RCC 7860 (cell line): ENCODE results near the gene SCN3A.

Source experiments
- DNase-seq: peaks from one replicate; pipeline ENCODE4 v3.0.0-alpha.2; 2015; ENCODE audit warnings: low spot score
- FAIRE-seq: peaks from 2 replicates; lab custom pipeline; 2012; peaks lifted over from hg19 to GRCh38; lab: Jason Lieb, UNC

Gene SCN3A

GRCh38 chr2:165060411-165060810 lies 143.4 kb downstream of the SCN3A start:
- DNase-seq = no peak
- no peak for FAIRE-seq

DNA sequence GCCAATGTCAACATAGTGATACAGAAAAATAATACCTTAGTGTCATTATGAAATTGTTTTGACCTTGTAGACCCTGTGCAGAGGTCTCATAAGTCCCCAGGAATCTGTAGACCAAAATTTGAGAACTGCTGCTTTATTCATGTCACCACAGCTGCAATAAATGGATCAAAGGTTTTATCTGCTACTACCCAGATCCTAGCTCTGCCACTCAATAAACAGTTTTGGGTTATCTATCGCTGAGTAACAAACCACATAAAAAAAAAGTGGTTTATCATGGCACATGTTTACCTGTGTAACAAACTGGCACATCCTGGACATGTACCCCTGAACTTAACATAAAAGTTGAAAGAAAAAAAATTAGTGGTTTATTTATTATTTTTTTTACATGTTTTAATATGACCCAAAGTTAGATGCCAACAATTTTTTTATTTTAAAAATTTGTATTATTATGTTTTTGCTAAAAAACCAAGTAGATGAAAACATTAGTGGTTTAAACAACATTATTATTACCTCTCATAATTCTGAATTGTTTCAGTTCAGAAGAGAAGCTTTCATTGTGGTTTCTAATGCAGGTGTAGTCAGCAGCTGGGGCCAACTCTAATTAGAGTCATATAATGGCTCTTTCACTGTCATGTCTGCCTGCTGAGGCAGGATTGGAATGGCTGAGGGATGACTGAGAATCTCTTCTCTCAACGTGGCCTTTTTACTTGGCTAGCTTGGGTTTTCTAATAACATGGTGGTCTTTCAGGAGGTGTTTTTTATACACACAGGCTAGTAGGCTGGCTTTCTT lies 145.2 kb downstream of the SCN3A start:
- DNase-seq = no peak

GRCh38 chr2:165057931-165058330 lies 145.9 kb downstream of the SCN3A start:
- FAIRE-seq (no peak), DNase-seq (no peak)

More for the DNA sequence above, 145.2 kb downstream of the SCN3A start:
- FAIRE-seq = no peak

DNA sequence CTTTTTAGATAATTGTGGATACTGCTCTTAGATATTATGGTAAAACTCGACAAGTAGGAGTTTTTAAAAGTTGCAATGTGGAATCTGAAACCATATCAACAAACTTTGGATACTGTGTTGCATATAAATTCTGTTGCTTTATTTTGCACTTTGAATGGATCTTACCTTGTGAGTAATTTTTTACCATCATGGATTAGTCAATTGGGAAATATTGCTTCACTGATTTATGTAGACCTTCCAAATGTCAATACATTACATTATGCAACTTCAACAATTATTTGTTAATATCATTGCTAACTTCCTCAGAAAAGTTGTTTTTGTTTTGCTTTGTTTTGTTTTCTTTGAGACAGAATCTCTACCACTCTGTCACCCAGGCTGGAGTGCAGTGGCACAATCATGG lies 146.5 kb downstream of the SCN3A start:
- FAIRE-seq (no peak), DNase-seq (no peak)

GRCh38 chr2:165056564-165056963 lies 147.3 kb downstream of the SCN3A start:
- FAIRE-seq = no peak

GRCh38 chr2:165055082-165055851 lies 148.6 kb downstream of the SCN3A start:
- DNase-seq = peak; percentile 64
- no peak for FAIRE-seq

More at GRCh38 chr2:165056564-165056963, 147.3 kb downstream of the SCN3A start:
- DNase-seq = no peak

- DNase-seq = no peak
- FAIRE-seq = no peak
These were observed 149.2 kb downstream of the SCN3A start for GRCh38 chr2:165054652-165055051.

GRCh38 chr2:165044505-165045303 lies 159.1 kb downstream of the SCN3A start:
- no peak for FAIRE-seq
- no peak for DNase-seq
